Stomach (tissue), 4 donors: ENCODE data around the gene GABRB1.

Experiments used
- CTCF ChIP-seq, 7 experiments: fragments of 450-650 bp in 4 of 7; fragments of 200-600 bp in 3 of 7; sonication (generic) in 3 of 7; IDR thresholded peaks; one replicate each; pipeline ENCODE4 v1.5.1; 2016 to 2019; ENCODE audit warnings: antibody characterized with exemption in 7 of 7, control low read depth in 2 of 7, mild to moderate bottlenecking in 1 of 7
- EP300 ChIP-seq: sonication (generic); formaldehyde crosslinking; IDR thresholded peaks from one replicate; pipeline ENCODE4 v1.6.1; 2017; ENCODE audit warnings: antibody characterized with exemption
- POLR2A ChIP-seq, 4 donors: fragments of 450-650 bp; IDR thresholded peaks; one replicate each; pipeline ENCODE4 v1.6.1; 2016; ENCODE audit warnings: antibody characterized with exemption in 4 of 4, control low read depth in 2 of 4, mild to moderate bottlenecking in 1 of 4, moderate library complexity in 1 of 4
- POLR2AphosphoS5 ChIP-seq, 3 donors: sonication (generic); formaldehyde crosslinking; IDR thresholded peaks; one replicate each; pipeline ENCODE4 v1.6.1; 2016; ENCODE audit warnings: antibody characterized with exemption in 3 of 3

- TF ChIP-seq POLR2A (IDR thresholded peaks at IDR 0.05) (no peak), CTCF (IDR thresholded peaks at IDR 0.05) (no peak), POLR2AphosphoS5 (IDR thresholded peaks at IDR 0.05) (no peak), EP300 (no peak)
These were observed 382.2 kb downstream of the GABRB1 start for GRCh38 chr4:47413521-47413920.
